ENCODE data around the gene SPDYE2.
"Not testable (repeated sequence)": the region's sequence is repeated elsewhere in the genome, so short reads cannot be mapped to it uniquely, and the experiment has no call there.

Gene SPDYE2, protein sequence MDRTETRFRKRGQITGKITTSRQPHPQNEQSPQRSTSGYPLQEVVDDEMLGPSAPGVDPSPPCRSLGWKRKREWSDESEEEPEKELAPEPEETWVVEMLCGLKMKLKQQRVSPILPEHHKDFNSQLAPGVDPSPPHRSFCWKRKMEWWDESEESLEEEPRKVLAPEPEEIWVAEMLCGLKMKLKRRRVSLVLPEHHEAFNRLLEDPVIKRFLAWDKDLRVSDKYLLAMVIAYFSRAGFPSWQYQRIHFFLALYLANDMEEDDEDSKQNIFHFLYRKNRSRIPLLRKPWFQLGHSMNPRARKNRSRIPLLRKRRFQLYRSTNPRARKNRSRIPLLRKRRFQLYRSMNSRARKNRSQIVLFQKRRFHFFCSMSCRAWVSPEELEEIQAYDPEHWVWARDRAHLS
- 0 reads per million in 2 donors for total RNA-seq

DNA sequence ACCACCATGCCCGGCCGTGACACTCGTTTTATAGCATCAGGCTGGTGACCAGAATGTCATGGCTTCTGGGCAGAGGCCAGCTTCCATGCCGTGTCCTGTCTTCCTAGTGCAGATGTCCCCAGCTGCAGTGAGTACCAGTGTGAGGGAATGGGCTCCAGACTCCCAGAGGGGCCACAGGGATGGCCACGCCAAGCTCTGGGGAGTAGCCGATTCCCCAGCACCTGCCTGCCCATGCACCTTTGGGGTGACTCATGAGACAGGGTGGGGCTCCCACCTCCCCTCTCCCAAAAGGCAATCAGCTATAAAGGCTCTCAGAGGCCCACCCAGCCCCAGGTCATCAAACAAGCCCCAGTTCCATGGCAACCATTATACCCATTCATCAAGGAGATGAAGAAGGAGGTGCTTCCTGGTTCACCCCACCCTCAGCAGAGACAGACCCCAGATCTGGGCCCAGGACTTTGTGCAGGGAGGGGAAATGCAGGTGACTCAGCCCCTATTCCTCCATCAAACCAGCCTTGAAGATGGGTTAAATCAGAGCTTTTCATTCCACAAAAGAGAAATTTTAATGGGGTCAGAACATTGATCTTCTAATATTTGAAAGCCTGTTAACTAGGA is at the start of gene SPDYE2:
Gene SPDYE2 (plus strand): TSS at position 419 of the 615 bp plus-strand sequence. CDS start 2,030 bp downstream, outside the sequence.
- DNase-seq: not testable (repeated sequence)

DNA sequence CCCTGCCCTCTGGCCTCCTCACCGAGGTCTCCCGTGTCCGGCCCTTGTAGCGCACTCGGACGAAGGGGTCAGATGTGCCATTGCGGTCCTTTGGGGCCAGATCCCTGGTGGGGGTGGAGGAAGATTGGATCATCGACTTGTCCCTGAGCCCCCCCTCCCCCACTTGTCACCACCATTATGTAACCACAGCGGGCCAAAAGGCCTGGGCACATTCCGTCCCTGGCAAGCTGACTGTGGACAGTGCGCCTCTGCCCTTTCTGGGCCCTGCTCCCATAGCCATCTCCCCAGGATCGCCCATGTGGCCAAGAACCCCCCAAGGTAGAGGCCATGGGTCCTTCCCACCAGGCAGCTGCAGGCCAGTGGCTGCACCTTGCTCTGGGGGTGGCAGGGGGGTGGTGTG is 47.9 kb upstream of the SPDYE2 start:
- DNase-seq: not testable (repeated sequence)

DNA sequence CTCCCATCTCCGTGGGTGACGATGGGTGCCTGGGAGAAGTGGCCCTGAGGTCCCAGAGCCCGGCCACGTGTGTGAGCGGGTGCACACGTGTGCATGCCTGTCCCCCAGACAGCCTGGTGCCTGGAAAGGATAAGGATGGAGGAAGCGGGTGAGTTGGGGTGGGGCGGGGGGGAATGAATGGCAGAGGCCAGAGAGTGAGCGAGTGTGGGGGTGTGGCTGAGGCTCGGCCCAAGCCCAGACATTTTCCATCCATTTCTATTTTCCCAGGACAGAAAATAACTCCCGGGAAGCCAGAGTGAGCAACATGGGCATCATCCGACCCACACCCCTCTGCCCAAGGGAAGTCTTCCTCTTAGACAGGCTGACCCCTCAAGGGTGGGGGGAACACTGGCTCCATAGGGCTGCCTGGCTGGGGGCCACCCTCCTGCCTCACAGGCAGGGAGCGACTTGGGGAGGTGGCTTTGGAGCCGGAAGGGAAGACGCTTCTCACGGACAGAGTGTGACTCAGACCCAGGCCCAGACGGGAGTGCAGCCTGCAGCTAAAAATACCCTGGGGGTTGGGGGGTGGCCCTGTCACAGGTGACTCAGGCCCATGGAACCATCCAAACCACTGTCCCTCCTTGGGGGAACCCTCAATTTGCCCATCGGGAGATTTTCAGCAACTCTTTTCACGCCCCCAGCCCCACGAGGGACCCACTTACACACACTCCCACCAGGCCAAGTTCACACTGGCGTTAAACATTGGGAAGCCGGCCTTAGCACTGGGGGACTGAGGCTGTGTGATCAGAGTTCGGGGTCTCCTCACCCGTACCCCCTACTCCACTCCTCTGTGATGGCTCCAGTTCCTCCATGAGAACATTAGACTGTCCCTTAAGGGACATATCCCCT is 45.5 kb upstream of the SPDYE2 start:
- not testable (repeated sequence) for DNase-seq

- not testable (repeated sequence) for DNase-seq
Observed at GRCh38 chr7:102507410-102508088, 43.5 kb upstream of the SPDYE2 start.

- not testable (repeated sequence) for DNase-seq
Observed at GRCh38 chr7:102510575-102510974, 40.5 kb upstream of the SPDYE2 start.

- DNase-seq: not testable (repeated sequence)
Observed at GRCh38 chr7:102511860-102512522, 39.0 kb upstream of the SPDYE2 start.

- not testable (repeated sequence) for DNase-seq
Observed at GRCh38 chr7:102512642-102513221, 38.3 kb upstream of the SPDYE2 start.

GRCh38 chr7:102514881-102515721 is 35.9 kb upstream of the SPDYE2 start:
- not testable (repeated sequence) for DNase-seq

GRCh38 chr7:102515889-102516288 is 35.1 kb upstream of the SPDYE2 start:
- not testable (repeated sequence) for DNase-seq

- not testable (repeated sequence) for DNase-seq
Observed at GRCh38 chr7:102516951-102517350, 34.1 kb upstream of the SPDYE2 start.

DNA sequence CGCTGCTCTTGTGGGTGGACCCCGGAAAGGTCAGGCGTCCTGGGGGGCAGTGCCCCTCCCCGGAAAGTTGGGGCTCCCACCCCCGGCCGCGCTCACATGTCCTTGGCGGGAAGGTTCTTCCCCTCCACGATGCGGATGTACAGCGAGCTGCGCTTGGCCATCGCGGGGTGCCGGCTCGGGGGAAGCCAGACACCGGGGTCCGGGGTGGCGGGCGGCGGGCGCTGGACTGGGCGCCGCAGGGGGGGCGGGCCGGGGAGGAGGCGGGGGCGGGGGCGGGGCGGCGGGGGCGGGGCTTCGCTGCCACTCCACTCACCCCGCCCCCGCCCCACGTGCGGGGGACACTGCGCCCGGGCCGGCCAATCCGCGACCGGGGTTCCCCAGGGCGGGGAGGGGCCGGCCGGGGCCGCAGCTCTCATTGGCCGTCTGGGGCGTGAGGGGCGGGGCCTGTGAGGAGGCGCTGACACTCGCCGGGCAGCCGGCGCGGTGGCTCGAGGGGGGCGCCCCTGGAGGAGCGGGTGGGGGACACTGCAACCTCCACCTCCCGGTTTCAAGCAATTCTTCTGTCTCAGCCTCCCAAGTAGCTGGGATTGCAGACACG is 33.4 kb upstream of the SPDYE2 start, which contains the start of gene RASA4B:
Gene RASA4B (minus strand): TSS at position 228 of the 598 bp plus-strand sequence. CDS start 67 bp downstream, at position 161.
- DNase-seq: peak; percentile 15

DNA sequence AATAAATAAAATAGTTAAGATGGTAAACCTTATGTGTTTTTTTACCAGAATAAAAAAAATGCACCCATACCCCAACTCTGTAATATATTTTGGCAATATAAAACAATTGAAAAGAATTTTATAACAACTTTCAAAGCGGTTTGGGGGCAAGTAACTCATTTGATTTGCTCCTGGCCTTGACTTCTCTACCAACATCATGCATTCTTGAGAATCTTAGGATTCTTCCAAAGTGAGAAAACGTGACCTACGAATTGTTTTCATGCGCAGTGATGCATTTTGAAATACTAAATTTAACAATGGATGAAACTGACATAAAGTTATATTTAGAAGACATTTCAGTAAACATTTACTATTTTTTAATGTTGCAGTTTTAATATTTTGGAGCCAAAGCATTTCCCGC is 30.2 kb upstream of the SPDYE2 start:
- DNase-seq: not testable (repeated sequence)

- not testable (repeated sequence) for DNase-seq
Observed at GRCh38 chr7:102524803-102525202, 26.2 kb upstream of the SPDYE2 start.

- not testable (repeated sequence) for DNase-seq
Observed at GRCh38 chr7:102527182-102527581, 23.8 kb upstream of the SPDYE2 start.

GRCh38 chr7:102527822-102528793 is 22.9 kb upstream of the SPDYE2 start:
- not testable (repeated sequence) for DNase-seq

GRCh38 chr7:102531583-102531982 is 19.4 kb upstream of the SPDYE2 start:
- DNase-seq: not testable (repeated sequence)

- DNase-seq: not testable (repeated sequence)
Observed at GRCh38 chr7:102532127-102532526, 18.9 kb upstream of the SPDYE2 start.

GRCh38 chr7:102535062-102535615 is 15.9 kb upstream of the SPDYE2 start:
- not testable (repeated sequence) for DNase-seq

Data from T-helper 9 cell (primary cell).